Hepatocyte (in vitro differentiated cells): ENCODE data around the gene PRKAB1.

ENCODE experiments used
- EZH2 ChIP-seq: fragments of 200-600 bp; sonication (generic); IDR thresholded peaks from 2 replicates; pipeline ENCODE4 v1.6.1; 2016; ENCODE audit warnings: antibody characterized with exemption, mild to moderate bottlenecking, borderline replicate concordance
- EZH2phosphoT487 ChIP-seq: fragments of 200-600 bp; sonication (generic); IDR thresholded peaks from one replicate; pipeline ENCODE4 v1.6.1; 2018; ENCODE audit warnings: antibody characterized with exemption, mild to moderate bottlenecking, low read depth, moderate library complexity; ENCODE audit not compliant: unreplicated experiment, severe bottlenecking
- TF ChIP-seq, protein P1 (sequence below): fragments of 200-600 bp; sonication (generic); IDR thresholded peaks from 2 replicates; pipeline ENCODE4 v1.5.1; 2016; ENCODE audit warnings: antibody characterized with exemption, mild to moderate bottlenecking; ENCODE audit not compliant: poor library complexity

- TF ChIP-seq EZH2phosphoT487: no peak
- TF ChIP-seq, protein P1, sequence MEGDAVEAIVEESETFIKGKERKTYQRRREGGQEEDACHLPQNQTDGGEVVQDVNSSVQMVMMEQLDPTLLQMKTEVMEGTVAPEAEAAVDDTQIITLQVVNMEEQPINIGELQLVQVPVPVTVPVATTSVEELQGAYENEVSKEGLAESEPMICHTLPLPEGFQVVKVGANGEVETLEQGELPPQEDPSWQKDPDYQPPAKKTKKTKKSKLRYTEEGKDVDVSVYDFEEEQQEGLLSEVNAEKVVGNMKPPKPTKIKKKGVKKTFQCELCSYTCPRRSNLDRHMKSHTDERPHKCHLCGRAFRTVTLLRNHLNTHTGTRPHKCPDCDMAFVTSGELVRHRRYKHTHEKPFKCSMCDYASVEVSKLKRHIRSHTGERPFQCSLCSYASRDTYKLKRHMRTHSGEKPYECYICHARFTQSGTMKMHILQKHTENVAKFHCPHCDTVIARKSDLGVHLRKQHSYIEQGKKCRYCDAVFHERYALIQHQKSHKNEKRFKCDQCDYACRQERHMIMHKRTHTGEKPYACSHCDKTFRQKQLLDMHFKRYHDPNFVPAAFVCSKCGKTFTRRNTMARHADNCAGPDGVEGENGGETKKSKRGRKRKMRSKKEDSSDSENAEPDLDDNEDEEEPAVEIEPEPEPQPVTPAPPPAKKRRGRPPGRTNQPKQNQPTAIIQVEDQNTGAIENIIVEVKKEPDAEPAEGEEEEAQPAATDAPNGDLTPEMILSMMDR: no peak
- TF ChIP-seq EZH2: no peak
These were observed 24.5 kb downstream of the PRKAB1 start for GRCh38 chr12:119692410-119692809.
